ENCODE results near the gene MX1.

Gene MX1

DNA sequence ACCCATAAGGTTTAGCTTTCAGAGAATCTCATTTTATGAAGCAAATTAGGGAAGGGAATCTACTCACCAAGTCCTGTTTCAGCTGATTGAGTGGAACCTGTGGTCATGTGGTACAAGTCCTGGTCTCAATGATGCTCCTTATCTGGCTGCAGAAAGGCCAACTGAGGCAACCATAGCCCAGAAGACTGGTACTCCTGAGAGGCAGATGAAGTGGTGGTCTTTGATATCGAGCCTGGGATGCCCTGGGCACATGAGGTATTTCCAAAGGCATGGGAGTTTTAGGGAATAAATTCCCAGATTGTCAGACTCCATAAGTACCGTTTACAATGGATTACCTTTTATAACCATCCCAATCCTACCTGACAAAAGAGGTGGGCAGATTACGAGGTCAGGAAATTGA, 3.3 kb downstream of the MX1 start:
- H3K4me2 ChIP-seq, result peak overlapping the region; percentile 93
- H3K4me3 ChIP-seq, result no peak overlapping the region
- H3K27ac ChIP-seq, result no peak overlapping the region
- no peaks in the 10 kb centered on the region for H4K20me1 ChIP-seq
- H3K27me3 ChIP-seq, result peaks cover 25% of the 10 kb centered on the region
- peaks cover 12% of the 10 kb centered on the region for H3K9me3 ChIP-seq
- TF ChIP-seq Cebpa-rat (IDR thresholded peaks at IDR 0.05), result no peak
- 0 out of 2 replicates have a peak, but pooled peaks cover 7% of the 10 kb centered on the region for H3K36me3 ChIP-seq
- H3K4me1 ChIP-seq, result peaks cover 83% of the 10 kb centered on the region
- no peak overlapping the region for H3K9ac ChIP-seq

DNA sequence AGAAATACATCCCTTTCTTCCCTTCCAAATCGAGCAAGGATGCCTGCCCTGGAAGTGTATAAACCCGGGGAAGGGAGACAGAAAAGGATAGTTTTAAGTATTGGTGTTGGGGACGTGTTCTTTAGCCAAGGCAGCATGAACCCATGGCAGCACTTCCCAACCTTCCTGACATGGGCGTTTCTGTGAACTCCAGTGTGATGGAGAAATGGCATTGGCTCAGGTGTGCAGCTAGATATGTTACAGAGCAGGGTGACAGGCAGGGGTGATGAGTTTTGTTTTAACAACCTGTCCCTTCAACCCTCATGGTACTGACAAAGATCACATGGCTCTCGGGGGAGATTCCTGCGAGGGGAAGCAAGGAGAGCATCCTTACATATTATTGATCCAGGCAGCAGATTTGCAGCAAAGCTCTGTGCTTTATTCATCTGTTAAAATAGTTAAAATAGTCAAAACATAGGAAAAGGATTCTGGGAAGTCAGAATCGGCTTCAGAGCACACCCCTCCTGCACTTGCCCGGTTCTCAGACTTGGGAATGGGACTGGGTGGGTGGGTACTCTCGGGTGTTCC, 4.0 kb downstream of the MX1 start:
- Histone ChIP-seq H3K4me3 (no peak overlapping the region), H3K4me1 (peaks cover 77% of the 10 kb centered on the region), H3K9ac (no peak overlapping the region), H3K4me2 (peak overlapping the region; percentile 93), H4K20me1 (no peaks in the 10 kb centered on the region), H3K36me3 (peaks cover 10% of the 10 kb centered on the region; the same call in 1 of the 2 replicates), H3K27me3 (peaks cover 25% of the 10 kb centered on the region), H3K9me3 (peaks cover 19% of the 10 kb centered on the region), H3K27ac (no peak overlapping the region)
- TF ChIP-seq Cebpa-rat (IDR thresholded peaks at IDR 0.05), result no peak

DNA sequence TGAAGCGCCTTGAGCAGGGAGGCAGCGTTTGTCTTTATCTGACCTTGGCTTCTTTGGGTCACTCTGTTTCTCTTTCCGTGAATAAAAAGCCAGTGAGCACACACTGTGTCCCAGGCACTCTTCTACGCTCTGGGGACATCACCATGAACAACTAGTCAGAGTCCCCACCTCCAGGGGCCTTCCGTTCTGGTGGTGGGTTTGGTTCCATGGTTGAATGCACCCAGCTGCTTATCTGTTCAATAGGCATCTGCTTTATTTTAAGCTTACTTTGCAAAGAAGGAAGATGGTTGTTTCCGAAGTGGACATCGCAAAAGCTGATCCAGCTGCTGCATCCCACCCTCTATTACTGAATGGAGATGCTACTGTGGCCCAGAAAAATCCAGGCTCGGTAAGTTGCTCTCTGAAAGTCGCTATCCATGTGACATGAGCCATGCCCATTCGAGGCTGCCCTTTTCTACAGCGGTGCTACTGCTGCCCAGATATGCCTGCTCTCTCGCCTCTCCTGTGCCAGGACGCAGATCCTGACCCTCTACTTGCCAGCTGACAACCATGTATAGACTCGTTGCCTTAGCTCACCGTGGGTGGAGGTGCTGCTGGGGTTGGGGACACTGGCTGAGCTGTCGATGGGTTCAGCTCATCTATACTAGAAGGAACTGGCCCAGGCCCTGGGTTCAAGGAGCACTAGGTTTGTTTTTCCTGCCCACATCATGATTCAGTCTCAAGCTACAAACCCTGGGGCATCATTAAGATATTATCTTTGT, 5.9 kb downstream of the MX1 start:
- Histone ChIP-seq H3K9ac (peak overlapping the region; percentile 39; the same call in 1 of the 2 replicates), H3K4me3 (peak overlapping the region; percentile 37), H3K27me3 (peaks cover 11% of the 10 kb centered on the region), H4K20me1 (no peaks in the 10 kb centered on the region), H3K4me1 (peaks cover 66% of the 10 kb centered on the region), H3K27ac (peak overlapping the region; percentile 78), H3K4me2 (peak overlapping the region; percentile 93), H3K36me3 (peaks cover 30% of the 10 kb centered on the region), H3K9me3 (peaks cover 39% of the 10 kb centered on the region)
- TF ChIP-seq Cebpa-rat (IDR thresholded peaks at IDR 0.05), result no peak

DNA sequence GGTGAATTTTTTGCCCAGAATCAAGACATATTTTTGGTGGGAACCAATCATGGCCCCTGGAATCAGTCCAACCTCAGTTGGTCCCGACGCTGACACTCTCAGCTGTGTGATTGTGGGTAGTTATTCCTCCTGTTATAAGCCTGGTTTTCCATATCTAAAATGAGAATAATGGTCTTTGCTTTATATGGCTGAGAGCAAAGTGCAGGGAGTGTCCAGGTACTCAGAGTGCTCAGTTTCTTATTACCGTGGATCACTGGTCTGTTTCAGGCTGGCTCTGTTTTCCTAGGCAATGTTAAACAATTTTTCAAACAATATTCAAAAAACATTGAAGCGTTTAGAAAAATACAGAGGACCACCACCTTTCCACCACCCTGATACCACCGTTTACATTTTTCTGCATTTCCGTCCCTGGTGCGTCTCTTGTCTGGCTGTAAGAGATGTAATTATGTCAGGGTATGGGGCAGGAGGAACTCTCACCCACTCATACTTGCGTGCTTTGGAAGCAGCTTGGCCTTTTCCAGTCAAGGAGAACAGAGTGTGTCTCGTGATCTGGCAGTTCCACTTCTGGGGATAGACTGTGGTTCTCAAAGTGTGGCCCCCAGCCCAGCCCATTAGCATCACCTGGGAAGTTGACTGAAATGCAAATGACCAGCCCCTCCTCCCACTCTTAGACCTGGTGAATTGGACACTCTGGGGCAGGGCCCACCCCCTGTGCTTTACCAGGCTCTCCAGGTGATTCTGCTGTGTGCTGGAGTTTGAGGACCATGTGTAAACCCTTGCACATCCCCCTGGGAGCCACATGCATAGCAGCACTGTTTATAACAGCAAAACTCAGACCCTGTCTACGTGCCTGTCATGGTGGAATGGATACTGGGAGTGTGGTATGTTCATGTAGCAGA, 6.8 kb downstream of the MX1 start:
- Histone ChIP-seq H3K4me2 (peak overlapping the region; percentile 93), H3K9ac (no peak overlapping the region; the same call in 1 of the 2 replicates), H3K27me3 (peaks cover 3% of the 10 kb centered on the region; the same call in 1 of the 2 replicates), H3K27ac (peak overlapping the region; percentile 78), H4K20me1 (no peaks in the 10 kb centered on the region), H3K4me1 (peaks cover 58% of the 10 kb centered on the region), H3K36me3 (peaks cover 38% of the 10 kb centered on the region), H3K9me3 (peaks cover 41% of the 10 kb centered on the region), H3K4me3 (0 out of 2 replicates have a peak overlapping the region, but pooled peaks have one; percentile 37)
- no peak for TF ChIP-seq Cebpa-rat (IDR thresholded peaks at IDR 0.05)

DNA sequence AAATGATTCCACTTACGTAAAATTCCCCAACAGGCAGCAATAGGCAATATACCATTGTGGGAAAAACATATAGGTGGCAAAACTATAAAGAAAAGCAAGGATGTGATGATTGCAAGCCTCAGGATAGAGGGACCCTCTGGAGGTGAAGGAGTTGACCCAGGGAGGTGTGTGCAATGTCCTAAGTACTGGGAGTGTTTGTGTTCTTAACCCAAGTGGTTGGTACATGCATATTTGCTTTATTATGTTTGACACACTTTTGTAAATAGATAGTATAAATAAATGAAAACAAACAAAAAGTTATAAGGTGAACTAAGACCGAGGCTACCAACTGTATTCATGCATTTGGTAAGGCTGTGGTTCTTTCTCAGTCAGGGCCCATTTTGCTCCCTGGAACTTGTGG, 7.5 kb downstream of the MX1 start:
- no peak overlapping the region for H3K4me3 ChIP-seq
- H3K27ac ChIP-seq, result no peak overlapping the region
- H3K9me3 ChIP-seq, result peaks cover 41% of the 10 kb centered on the region
- no peaks in the 10 kb centered on the region for H4K20me1 ChIP-seq
- H3K4me1 ChIP-seq, result peaks cover 50% of the 10 kb centered on the region
- no peak for TF ChIP-seq Cebpa-rat (IDR thresholded peaks at IDR 0.05)
- peak overlapping the region; percentile 93 for H3K4me2 ChIP-seq
- H3K9ac ChIP-seq, result no peak overlapping the region
- peaks cover 41% of the 10 kb centered on the region for H3K36me3 ChIP-seq
- no peaks in the 10 kb centered on the region for H3K27me3 ChIP-seq

DNA sequence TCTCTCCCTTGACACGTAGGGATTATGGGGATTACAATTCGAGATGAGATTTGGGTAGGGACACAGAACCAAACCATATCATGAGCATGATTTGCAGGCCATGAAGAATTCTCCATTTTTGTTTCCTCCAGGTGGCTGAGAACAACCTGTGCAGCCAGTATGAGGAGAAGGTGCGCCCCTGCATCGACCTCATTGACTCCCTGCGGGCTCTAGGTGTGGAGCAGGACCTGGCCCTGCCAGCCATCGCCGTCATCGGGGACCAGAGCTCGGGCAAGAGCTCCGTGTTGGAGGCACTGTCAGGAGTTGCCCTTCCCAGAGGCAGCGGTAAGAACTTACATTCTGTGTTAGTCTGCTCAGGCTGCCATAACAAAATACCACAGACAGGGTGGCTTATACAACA, 9.7 kb downstream of the MX1 start:
- Histone ChIP-seq H3K4me3 (no peak overlapping the region), H3K9ac (no peak overlapping the region), H3K27ac (no peak overlapping the region), H3K27me3 (no peaks in the 10 kb centered on the region), H3K4me1 (peaks cover 30% of the 10 kb centered on the region), H4K20me1 (no peaks in the 10 kb centered on the region), H3K4me2 (no peak overlapping the region), H3K9me3 (peaks cover 41% of the 10 kb centered on the region), H3K36me3 (peaks cover 52% of the 10 kb centered on the region)
- no peak for TF ChIP-seq Cebpa-rat (IDR thresholded peaks at IDR 0.05)

DNA sequence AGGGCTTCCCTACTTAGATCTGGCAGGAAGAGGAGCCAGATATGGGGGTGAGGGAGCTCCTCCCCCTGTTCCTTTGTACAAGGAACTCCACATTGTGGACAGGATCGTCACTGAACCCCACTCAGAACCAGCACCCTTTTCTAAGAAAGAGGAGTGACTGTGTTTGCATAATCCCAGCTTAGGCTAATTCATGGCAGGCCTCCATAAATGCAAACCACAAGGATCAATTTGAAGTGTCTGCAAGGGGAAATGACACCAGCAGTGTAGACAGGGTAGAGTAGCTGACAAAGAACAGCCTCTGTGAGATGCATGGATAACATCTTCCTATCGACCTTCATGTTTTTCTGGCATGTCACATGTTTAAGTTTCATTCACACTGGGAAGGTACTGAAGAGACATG, 11.7 kb downstream of the MX1 start:
- Histone ChIP-seq H3K27ac (no peak overlapping the region), H3K27me3 (no peaks in the 10 kb centered on the region), H4K20me1 (no peaks in the 10 kb centered on the region), H3K4me2 (no peak overlapping the region), H3K36me3 (peaks cover 69% of the 10 kb centered on the region), H3K9me3 (peaks cover 41% of the 10 kb centered on the region), H3K4me1 (peaks cover 10% of the 10 kb centered on the region), H3K4me3 (no peak overlapping the region), H3K9ac (no peak overlapping the region)
- no peak for TF ChIP-seq Cebpa-rat (IDR thresholded peaks at IDR 0.05)

DNA sequence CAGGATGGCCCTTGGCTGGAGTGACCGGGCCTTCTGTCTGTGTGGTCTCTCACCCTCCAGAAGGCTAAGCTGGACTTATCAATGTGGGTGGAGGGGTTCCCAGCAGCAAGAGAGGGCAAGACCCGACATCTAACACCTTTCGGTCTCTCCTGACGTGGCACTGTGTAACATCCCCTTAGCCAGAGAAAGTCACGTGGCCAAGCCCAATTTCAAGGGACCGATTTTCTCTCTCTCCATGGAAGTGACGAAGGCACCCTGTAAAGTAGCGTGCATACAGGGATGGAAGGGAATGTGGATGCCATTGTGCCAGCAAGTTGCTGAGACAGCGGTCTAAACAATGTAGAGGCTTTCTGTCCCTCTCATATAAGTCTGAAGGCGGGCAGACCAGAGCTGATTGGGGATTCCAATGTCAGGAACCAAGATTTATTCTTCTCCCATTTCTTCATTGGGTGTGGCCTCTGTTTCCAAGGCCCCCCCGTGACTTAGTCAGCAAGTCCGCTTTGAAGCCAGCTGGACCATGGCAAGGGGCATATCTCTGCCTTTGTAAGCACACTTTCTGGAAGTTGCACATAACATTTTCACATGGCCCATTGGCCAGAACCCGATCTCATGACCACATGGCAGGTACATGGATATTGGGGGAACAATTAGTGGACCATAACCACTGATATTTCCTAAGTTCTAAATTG, 12.5 kb downstream of the MX1 start:
- H3K4me2 ChIP-seq, result no peak overlapping the region
- H3K4me1 ChIP-seq, result peaks cover 1% of the 10 kb centered on the region; the same call in 1 of the 2 replicates
- no peak overlapping the region for H3K27ac ChIP-seq
- peaks cover 72% of the 10 kb centered on the region for H3K36me3 ChIP-seq
- H3K27me3 ChIP-seq, result no peaks in the 10 kb centered on the region
- no peak overlapping the region for H3K4me3 ChIP-seq
- H3K9me3 ChIP-seq, result peaks cover 36% of the 10 kb centered on the region
- no peak overlapping the region for H3K9ac ChIP-seq
- no peaks in the 10 kb centered on the region for H4K20me1 ChIP-seq
- no peak for TF ChIP-seq Cebpa-rat (IDR thresholded peaks at IDR 0.05)

DNA sequence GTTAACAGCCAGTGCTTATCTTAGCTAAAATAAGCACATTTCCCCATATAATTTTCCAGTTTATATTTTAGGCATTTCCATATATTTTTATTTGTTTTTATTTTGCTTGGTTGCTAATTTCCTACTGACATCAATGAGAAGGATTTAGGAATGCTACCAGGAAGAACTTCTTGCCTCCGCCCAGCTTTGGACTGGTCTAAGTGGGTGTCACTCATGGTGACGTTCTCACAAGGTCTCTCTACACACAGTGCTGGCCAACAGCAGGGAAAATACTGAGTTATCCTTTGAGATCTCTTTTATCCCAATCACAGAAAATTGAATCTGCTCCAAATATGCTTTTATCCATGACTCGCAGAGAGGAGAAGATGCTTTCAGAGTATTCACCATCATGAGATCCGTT, 13.2 kb downstream of the MX1 start:
- H3K9me3 ChIP-seq, result peaks cover 29% of the 10 kb centered on the region
- H3K4me3 ChIP-seq, result no peak overlapping the region
- no peak overlapping the region for H3K9ac ChIP-seq
- H3K36me3 ChIP-seq, result peaks cover 66% of the 10 kb centered on the region
- H3K27me3 ChIP-seq, result no peaks in the 10 kb centered on the region
- H4K20me1 ChIP-seq, result no peaks in the 10 kb centered on the region
- H3K4me2 ChIP-seq, result no peak overlapping the region
- TF ChIP-seq Cebpa-rat (IDR thresholded peaks at IDR 0.05), result no peak
- no peaks in the 10 kb centered on the region for H3K4me1 ChIP-seq
- no peak overlapping the region for H3K27ac ChIP-seq

All from BLaER1 (cell line).